ENCODE results near the gene DNAH7.

The DNAH7 gene

GRCh38 chr2:195993623-195994022 is 75.0 kb downstream of the DNAH7 start:
- H3K4me1 ChIP-seq (ENCODE audit: control insufficient read depth in 5 of 5, insufficient read depth in 5 of 5, low read length in 5 of 5), result no peaks in the 10 kb centered on the region
- no peak overlapping the region for H3K4me3 ChIP-seq (ENCODE audit: low read depth in 1 of 5, low read length in 5 of 5)
- no peak overlapping the region for H3K9ac ChIP-seq (ENCODE audit: low read length in 5 of 5)
- no peaks in the 10 kb centered on the region for H3K36me3 ChIP-seq (ENCODE audit: control insufficient read depth in 5 of 5, insufficient read depth in 5 of 5, low read length in 5 of 5)
- no peaks in the 10 kb centered on the region for H3K9me3 ChIP-seq (ENCODE audit: control insufficient read depth in 5 of 5, low read length in 5 of 5)
- no peaks in the 10 kb centered on the region for H3K27me3 ChIP-seq (ENCODE audit: control insufficient read depth in 5 of 5, insufficient read depth in 4 of 5, low read length in 5 of 5)
- H3K27ac ChIP-seq (ENCODE audit: low read depth, low read length), result no peak overlapping the region

DNA sequence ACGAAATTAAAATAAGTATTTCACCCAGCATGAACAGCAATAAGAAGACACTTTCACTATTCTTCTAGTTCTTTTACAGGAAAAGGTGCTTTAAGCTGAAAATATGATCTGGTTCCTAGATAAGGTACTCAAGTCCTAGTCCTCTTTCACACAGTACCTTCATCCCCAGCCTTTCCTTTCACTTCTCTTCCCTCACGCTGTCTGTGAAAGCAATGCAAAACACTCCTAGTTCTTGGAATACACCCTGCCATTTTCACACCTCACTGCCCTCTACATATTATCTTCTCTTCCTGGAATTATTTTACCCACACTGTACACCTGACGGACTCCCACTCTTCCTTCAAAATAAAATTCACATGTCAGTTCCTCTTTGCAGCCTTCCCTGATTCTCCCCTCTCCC is 82.9 kb downstream of the DNAH7 start:
- Histone ChIP-seq H3K4me1 (ENCODE audit: control insufficient read depth in 5 of 5, insufficient read depth in 5 of 5, low read length in 5 of 5) (no peaks in the 10 kb centered on the region), H3K27me3 (ENCODE audit: control insufficient read depth in 5 of 5, insufficient read depth in 4 of 5, low read length in 5 of 5) (no peaks in the 10 kb centered on the region)

DNA sequence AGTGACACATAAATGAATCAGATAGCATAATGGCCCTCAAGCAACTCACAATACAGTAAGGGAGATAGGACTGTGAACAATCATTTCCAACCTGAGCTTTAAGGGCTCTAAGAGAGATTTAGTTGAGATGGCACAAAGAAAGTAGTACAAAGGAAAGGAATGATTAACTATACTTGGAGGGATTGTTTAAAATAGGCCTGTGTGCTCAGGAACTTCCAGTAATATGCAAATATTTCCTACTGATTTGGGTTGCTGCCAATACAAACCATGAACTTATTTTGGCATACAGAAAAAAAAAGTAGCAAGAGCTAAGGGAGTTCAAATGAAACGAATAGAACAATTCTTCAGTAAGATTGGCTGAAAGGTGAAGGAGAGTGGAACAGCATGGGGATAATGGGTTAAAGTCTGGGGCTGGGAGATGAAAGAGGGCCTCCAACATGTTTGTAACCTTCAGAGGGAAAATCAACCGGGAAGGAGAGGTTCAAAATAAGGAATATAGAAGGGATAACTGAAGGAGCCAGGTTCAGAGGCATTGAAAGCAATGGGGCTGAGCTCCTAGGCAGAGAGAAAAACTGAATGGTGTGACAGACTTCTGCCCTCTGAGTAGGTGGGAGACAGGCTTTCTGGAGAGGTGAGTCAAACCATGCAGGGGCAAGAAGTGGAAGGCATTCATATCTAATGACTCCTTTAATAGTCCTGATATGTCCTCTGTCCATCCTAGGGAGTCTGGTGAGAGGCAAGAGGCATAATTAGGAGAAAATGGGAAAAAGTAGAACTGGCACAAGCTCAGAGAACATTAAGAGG is 83.5 kb downstream of the DNAH7 start:
- H3K9me3 ChIP-seq (ENCODE audit: control insufficient read depth in 5 of 5, low read length in 5 of 5), result peaks cover 0 to 2% (median 0%) of the 10 kb centered on the region in 5 donors
- H3K4me3 ChIP-seq (ENCODE audit: low read depth in 1 of 5, low read length in 5 of 5), result no peak overlapping the region
- no peak overlapping the region for H3K27ac ChIP-seq (ENCODE audit: low read depth, low read length)

More for the DNA sequence above, 82.9 kb downstream of the DNAH7 start:
- no peak overlapping the region for H3K9ac ChIP-seq (ENCODE audit: low read length in 5 of 5)
- no peak overlapping the region for H3K4me3 ChIP-seq (ENCODE audit: low read depth in 1 of 5, low read length in 5 of 5)
- no peak overlapping the region for H3K27ac ChIP-seq (ENCODE audit: low read depth, low read length)
- no peaks in the 10 kb centered on the region for H3K9me3 ChIP-seq (ENCODE audit: control insufficient read depth in 5 of 5, low read length in 5 of 5)
- H3K36me3 ChIP-seq (ENCODE audit: control insufficient read depth in 5 of 5, insufficient read depth in 5 of 5, low read length in 5 of 5), result no peaks in the 10 kb centered on the region

GRCh38 chr2:195967336-195967735 is 101.3 kb downstream of the DNAH7 start:
- H3K27me3 ChIP-seq (ENCODE audit: control insufficient read depth in 5 of 5, insufficient read depth in 4 of 5, low read length in 5 of 5), result no peaks in the 10 kb centered on the region
- no peaks in the 10 kb centered on the region for H3K9me3 ChIP-seq (ENCODE audit: control insufficient read depth in 5 of 5, low read length in 5 of 5)
- no peak overlapping the region for H3K4me3 ChIP-seq (ENCODE audit: low read depth in 1 of 5, low read length in 5 of 5)
- H3K4me1 ChIP-seq (ENCODE audit: control insufficient read depth in 5 of 5, insufficient read depth in 5 of 5, low read length in 5 of 5), result no peaks in the 10 kb centered on the region
- H3K36me3 ChIP-seq (ENCODE audit: control insufficient read depth in 5 of 5, insufficient read depth in 5 of 5, low read length in 5 of 5), result no peaks in the 10 kb centered on the region
- H3K9ac ChIP-seq (ENCODE audit: low read length in 5 of 5), result no peak overlapping the region
- no peak overlapping the region for H3K27ac ChIP-seq (ENCODE audit: low read depth, low read length)

More for the DNA sequence above, 83.5 kb downstream of the DNAH7 start:
- no peaks in the 10 kb centered on the region for H3K36me3 ChIP-seq (ENCODE audit: control insufficient read depth in 5 of 5, insufficient read depth in 5 of 5, low read length in 5 of 5)
- H3K9ac ChIP-seq (ENCODE audit: low read length in 5 of 5), result no peak overlapping the region
- H3K4me1 ChIP-seq (ENCODE audit: control insufficient read depth in 5 of 5, insufficient read depth in 5 of 5, low read length in 5 of 5), result no peaks in the 10 kb centered on the region
- H3K27me3 ChIP-seq (ENCODE audit: control insufficient read depth in 5 of 5, insufficient read depth in 4 of 5, low read length in 5 of 5), result no peaks in the 10 kb centered on the region

- H3K36me3 ChIP-seq (ENCODE audit: control insufficient read depth in 5 of 5, insufficient read depth in 5 of 5, low read length in 5 of 5), result no peaks in the 10 kb centered on the region
- no peak overlapping the region for H3K4me3 ChIP-seq (ENCODE audit: low read depth in 1 of 5, low read length in 5 of 5)
- H3K4me1 ChIP-seq (ENCODE audit: control insufficient read depth in 5 of 5, insufficient read depth in 5 of 5, low read length in 5 of 5), result no peaks in the 10 kb centered on the region
- no peaks in the 10 kb centered on the region for H3K27me3 ChIP-seq (ENCODE audit: control insufficient read depth in 5 of 5, insufficient read depth in 4 of 5, low read length in 5 of 5)
- no peak overlapping the region for H3K9ac ChIP-seq (ENCODE audit: low read length in 5 of 5)
- no peak overlapping the region for H3K27ac ChIP-seq (ENCODE audit: low read depth, low read length)
- H3K9me3 ChIP-seq (ENCODE audit: control insufficient read depth in 5 of 5, low read length in 5 of 5), result no peaks in the 10 kb centered on the region
Observed at GRCh38 chr2:195961873-195962272, 106.8 kb downstream of the DNAH7 start.

DNA sequence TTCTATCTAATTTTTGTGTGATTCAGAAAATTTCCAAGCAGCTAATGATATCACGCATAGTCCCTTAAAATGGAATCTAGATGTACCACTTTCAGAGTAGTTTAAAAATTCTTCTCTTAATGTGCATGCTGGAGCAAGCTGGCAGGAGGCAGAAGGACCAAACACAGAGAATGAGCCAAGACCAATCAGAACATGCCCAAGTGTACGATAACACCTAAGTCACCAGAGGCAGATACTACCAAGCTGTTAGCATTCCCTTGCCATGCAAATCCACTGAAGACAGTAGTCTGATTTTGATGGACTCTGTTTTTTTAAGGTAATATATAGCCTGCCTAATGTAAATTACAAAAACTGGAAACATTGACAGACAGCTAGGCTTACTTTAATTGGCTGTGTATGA is 109.3 kb downstream of the DNAH7 start:
- H3K9me3 ChIP-seq (ENCODE audit: control insufficient read depth in 5 of 5, low read length in 5 of 5), result no peaks in the 10 kb centered on the region
- no peak overlapping the region for H3K9ac ChIP-seq (ENCODE audit: low read length in 5 of 5)
- H3K4me1 ChIP-seq (ENCODE audit: control insufficient read depth in 5 of 5, insufficient read depth in 5 of 5, low read length in 5 of 5), result no peaks in the 10 kb centered on the region
- H3K27me3 ChIP-seq (ENCODE audit: control insufficient read depth in 5 of 5, insufficient read depth in 4 of 5, low read length in 5 of 5), result no peaks in the 10 kb centered on the region
- H3K27ac ChIP-seq (ENCODE audit: low read depth, low read length), result no peak overlapping the region
- no peaks in the 10 kb centered on the region for H3K36me3 ChIP-seq (ENCODE audit: control insufficient read depth in 5 of 5, insufficient read depth in 5 of 5, low read length in 5 of 5)
- no peak overlapping the region for H3K4me3 ChIP-seq (ENCODE audit: low read depth in 1 of 5, low read length in 5 of 5)

DNA sequence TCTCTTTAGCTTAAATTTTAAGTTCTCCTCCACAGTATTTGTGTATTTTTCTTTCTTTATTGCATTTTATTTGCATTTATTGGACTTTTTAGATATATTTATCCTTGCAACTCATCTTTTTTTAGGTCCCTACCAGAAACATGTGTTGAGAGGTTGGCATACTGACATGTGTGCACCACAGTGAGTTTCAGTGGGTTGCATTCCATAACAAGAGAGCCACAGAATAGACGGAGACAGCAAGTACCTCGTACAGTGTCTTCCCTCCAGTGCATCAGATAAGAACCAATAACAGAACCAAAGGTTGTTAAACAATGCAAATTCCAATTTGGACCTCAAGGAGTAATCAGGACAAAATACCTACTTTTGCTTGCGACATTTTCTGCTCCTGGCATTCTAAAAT is 111.9 kb downstream of the DNAH7 start:
- Histone ChIP-seq H3K4me3 (ENCODE audit: low read depth in 1 of 5, low read length in 5 of 5) (no peak overlapping the region), H3K9ac (ENCODE audit: low read length in 5 of 5) (no peak overlapping the region), H3K9me3 (ENCODE audit: control insufficient read depth in 5 of 5, low read length in 5 of 5) (peaks cover 0 to 6% (median 0%) of the 10 kb centered on the region in 5 donors), H3K36me3 (ENCODE audit: control insufficient read depth in 5 of 5, insufficient read depth in 5 of 5, low read length in 5 of 5) (no peaks in the 10 kb centered on the region), H3K4me1 (ENCODE audit: control insufficient read depth in 5 of 5, insufficient read depth in 5 of 5, low read length in 5 of 5) (no peaks in the 10 kb centered on the region), H3K27ac (ENCODE audit: low read depth, low read length) (no peak overlapping the region), H3K27me3 (ENCODE audit: control insufficient read depth in 5 of 5, insufficient read depth in 4 of 5, low read length in 5 of 5) (no peaks in the 10 kb centered on the region)

GRCh38 chr2:195945056-195945455 is 123.6 kb downstream of the DNAH7 start:
- Histone ChIP-seq H3K9me3 (ENCODE audit: control insufficient read depth in 5 of 5, low read length in 5 of 5) (no peaks in the 10 kb centered on the region), H3K36me3 (ENCODE audit: control insufficient read depth in 5 of 5, insufficient read depth in 5 of 5, low read length in 5 of 5) (no peaks in the 10 kb centered on the region), H3K27ac (ENCODE audit: low read depth, low read length) (no peak overlapping the region), H3K27me3 (ENCODE audit: control insufficient read depth in 5 of 5, insufficient read depth in 4 of 5, low read length in 5 of 5) (no peaks in the 10 kb centered on the region), H3K9ac (ENCODE audit: low read length in 5 of 5) (no peak overlapping the region), H3K4me1 (ENCODE audit: control insufficient read depth in 5 of 5, insufficient read depth in 5 of 5, low read length in 5 of 5) (no peaks in the 10 kb centered on the region), H3K4me3 (ENCODE audit: low read depth in 1 of 5, low read length in 5 of 5) (no peak overlapping the region)

DNA sequence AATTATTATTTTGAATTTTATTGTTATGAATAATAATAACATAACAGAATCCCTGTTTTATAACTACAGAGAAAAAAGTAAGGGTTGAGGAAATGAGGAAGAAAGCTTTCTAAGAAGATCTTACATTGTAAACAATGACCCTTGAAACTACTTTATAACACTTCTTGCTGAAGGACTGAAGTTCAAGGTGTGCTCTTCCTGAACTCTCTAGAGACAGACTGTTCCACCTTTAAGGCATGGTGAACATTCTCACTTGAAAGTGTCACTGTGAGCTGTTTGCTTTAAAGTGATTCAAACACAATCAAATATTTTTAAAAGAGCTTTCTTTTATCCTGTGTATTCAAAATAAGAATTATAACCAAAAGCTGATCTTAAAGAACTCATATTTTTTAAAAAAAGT is 131.5 kb downstream of the DNAH7 start:
- no peak overlapping the region for H3K4me3 ChIP-seq (ENCODE audit: low read depth in 1 of 5, low read length in 5 of 5)
- no peak overlapping the region for H3K27ac ChIP-seq (ENCODE audit: low read depth, low read length)
- H3K4me1 ChIP-seq (ENCODE audit: control insufficient read depth in 5 of 5, insufficient read depth in 5 of 5, low read length in 5 of 5), result no peaks in the 10 kb centered on the region
- no peaks in the 10 kb centered on the region for H3K27me3 ChIP-seq (ENCODE audit: control insufficient read depth in 5 of 5, insufficient read depth in 4 of 5, low read length in 5 of 5)
- H3K36me3 ChIP-seq (ENCODE audit: control insufficient read depth in 5 of 5, insufficient read depth in 5 of 5, low read length in 5 of 5), result no peaks in the 10 kb centered on the region
- no peaks in the 10 kb centered on the region for H3K9me3 ChIP-seq (ENCODE audit: control insufficient read depth in 5 of 5, low read length in 5 of 5)
- H3K9ac ChIP-seq (ENCODE audit: low read length in 5 of 5), result no peak overlapping the region

GRCh38 chr2:195934484-195934883 is 134.2 kb downstream of the DNAH7 start:
- Histone ChIP-seq H3K9me3 (ENCODE audit: control insufficient read depth in 5 of 5, low read length in 5 of 5) (no peaks in the 10 kb centered on the region), H3K4me1 (ENCODE audit: control insufficient read depth in 5 of 5, insufficient read depth in 5 of 5, low read length in 5 of 5) (no peaks in the 10 kb centered on the region), H3K27me3 (ENCODE audit: control insufficient read depth in 5 of 5, insufficient read depth in 4 of 5, low read length in 5 of 5) (no peaks in the 10 kb centered on the region), H3K36me3 (ENCODE audit: control insufficient read depth in 5 of 5, insufficient read depth in 5 of 5, low read length in 5 of 5) (no peaks in the 10 kb centered on the region), H3K4me3 (ENCODE audit: low read depth in 1 of 5, low read length in 5 of 5) (no peak overlapping the region), H3K27ac (ENCODE audit: low read depth, low read length) (no peak overlapping the region), H3K9ac (ENCODE audit: low read length in 5 of 5) (no peak overlapping the region)

Data from subcutaneous abdominal adipose tissue (tissue), 5 donors.